Prostate gland (tissue), 2 donors: ENCODE measurements around the gene MTA3.

Experiments
- CTCF ChIP-seq, 4 experiments: fragments of 200-600 bp in 2 of 4; fragments of 450-650 bp in 2 of 4; sonication (generic) in 2 of 4; IDR thresholded peaks; 1 replicate in 3 of 4; 2 replicates in 1 of 4; pipeline ENCODE4 v1.5.1; 2016 to 2019; ENCODE audit warnings: antibody characterized with exemption in 4 of 4, mild to moderate bottlenecking in 2 of 4, moderate library complexity in 2 of 4
- POLR2A ChIP-seq: fragments of 450-650 bp; IDR thresholded peaks from one replicate; pipeline ENCODE4 v1.6.1; 2016; ENCODE audit warnings: antibody characterized with exemption, mild to moderate bottlenecking

GRCh38 chr2:42733852-42734251 lies 165.4 kb downstream of the MTA3 start:
- no peak for TF ChIP-seq CTCF (IDR thresholded peaks at IDR 0.05)
- no peak for TF ChIP-seq POLR2A
